ENCODE results near the gene PTPN18.

Gene PTPN18

GRCh38 chr2:130380096-130380934 is 24.5 kb downstream of the PTPN18 start:
- H3K27ac ChIP-seq (ENCODE audit: low read length): no peak overlapping the region
- peaks cover 32% of the 10 kb centered on the region for H4K20me1 ChIP-seq (ENCODE audit: insufficient read depth, low read length)
- H3K9ac ChIP-seq (ENCODE audit: low read length): no peak overlapping the region
- H2AFZ ChIP-seq (ENCODE audit: low read depth, low read length): no peak overlapping the region
- H3K79me2 ChIP-seq (ENCODE audit: low read length): peaks cover 32% of the 10 kb centered on the region
- H3K4me3 ChIP-seq (ENCODE audit: low read length): no peak overlapping the region
- no peaks in the 10 kb centered on the region for H3K27me3 ChIP-seq (ENCODE audit: low read depth, low read length)
- no peaks in the 10 kb centered on the region for H3K9me3 ChIP-seq (ENCODE audit: insufficient read depth, low read length)
- peaks cover 61% of the 10 kb centered on the region for H3K36me3 ChIP-seq (replicated peaks; ENCODE audit: low read depth, low read length)
- no peak overlapping the region for H3K4me2 ChIP-seq (ENCODE audit: low read length)
- H3K4me1 ChIP-seq (ENCODE audit: low read length): peaks cover 34% of the 10 kb centered on the region
- TF ChIP-seq CTCF (IDR thresholded peaks at IDR 0.05; ENCODE audit: low read depth, low read length): no peak
- TF ChIP-seq EZH2phosphoT487 (IDR thresholded peaks at IDR 0.05; ENCODE audit: low read depth): no peak

GRCh38 chr2:130381145-130381544 is 25.3 kb downstream of the PTPN18 start:
- Histone ChIP-seq H3K36me3 (replicated peaks; ENCODE audit: low read depth, low read length) (peaks cover 55% of the 10 kb centered on the region), H3K9ac (ENCODE audit: low read length) (no peak overlapping the region), H3K27me3 (ENCODE audit: low read depth, low read length) (no peaks in the 10 kb centered on the region), H3K27ac (ENCODE audit: low read length) (no peak overlapping the region), H3K4me3 (ENCODE audit: low read length) (no peak overlapping the region), H3K9me3 (ENCODE audit: insufficient read depth, low read length) (no peaks in the 10 kb centered on the region), H3K4me2 (ENCODE audit: low read length) (no peak overlapping the region), H4K20me1 (ENCODE audit: insufficient read depth, low read length) (peaks cover 30% of the 10 kb centered on the region), H3K79me2 (ENCODE audit: low read length) (peaks cover 29% of the 10 kb centered on the region), H2AFZ (ENCODE audit: low read depth, low read length) (no peak overlapping the region), H3K4me1 (ENCODE audit: low read length) (peaks cover 38% of the 10 kb centered on the region)
- no peak for TF ChIP-seq CTCF (IDR thresholded peaks at IDR 0.05; ENCODE audit: low read depth, low read length)
- TF ChIP-seq EZH2phosphoT487 (IDR thresholded peaks at IDR 0.05; ENCODE audit: low read depth): no peak

GRCh38 chr2:130381619-130382018 is 25.8 kb downstream of the PTPN18 start:
- Histone ChIP-seq H3K36me3 (replicated peaks; ENCODE audit: low read depth, low read length) (peaks cover 53% of the 10 kb centered on the region), H2AFZ (ENCODE audit: low read depth, low read length) (no peak overlapping the region), H3K27ac (ENCODE audit: low read length) (no peak overlapping the region), H3K4me1 (ENCODE audit: low read length) (peaks cover 38% of the 10 kb centered on the region), H3K4me3 (ENCODE audit: low read length) (no peak overlapping the region), H3K79me2 (ENCODE audit: low read length) (peaks cover 25% of the 10 kb centered on the region), H3K27me3 (ENCODE audit: low read depth, low read length) (no peaks in the 10 kb centered on the region), H4K20me1 (ENCODE audit: insufficient read depth, low read length) (peaks cover 27% of the 10 kb centered on the region), H3K9me3 (ENCODE audit: insufficient read depth, low read length) (no peaks in the 10 kb centered on the region; the same call in 1 of the 2 replicates), H3K4me2 (ENCODE audit: low read length) (no peak overlapping the region), H3K9ac (ENCODE audit: low read length) (no peak overlapping the region)
- TF ChIP-seq CTCF (IDR thresholded peaks at IDR 0.05; ENCODE audit: low read depth, low read length): no peak

- Histone ChIP-seq H3K4me2 (ENCODE audit: low read length) (no peak overlapping the region), H3K4me3 (ENCODE audit: low read length) (no peak overlapping the region), H3K27me3 (ENCODE audit: low read depth, low read length) (no peaks in the 10 kb centered on the region), H3K4me1 (ENCODE audit: low read length) (peaks cover 38% of the 10 kb centered on the region), H3K36me3 (replicated peaks; ENCODE audit: low read depth, low read length) (peaks cover 47% of the 10 kb centered on the region), H2AFZ (ENCODE audit: low read depth, low read length) (no peak overlapping the region), H3K9me3 (ENCODE audit: insufficient read depth, low read length) (peaks cover 7% of the 10 kb centered on the region; the same call in 1 of the 2 replicates), H3K27ac (ENCODE audit: low read length) (no peak overlapping the region), H4K20me1 (ENCODE audit: insufficient read depth, low read length) (peaks cover 27% of the 10 kb centered on the region), H3K9ac (ENCODE audit: low read length) (no peak overlapping the region), H3K79me2 (ENCODE audit: low read length) (peaks cover 17% of the 10 kb centered on the region)
- no peak for TF ChIP-seq EZH2phosphoT487 (IDR thresholded peaks at IDR 0.05; ENCODE audit: low read depth)
- no peak for TF ChIP-seq CTCF (IDR thresholded peaks at IDR 0.05; ENCODE audit: low read depth, low read length)
These were observed 26.6 kb downstream of the PTPN18 start for GRCh38 chr2:130382313-130382917.
